NCI-H226 (cell line): Measurements from ENCODE around the gene HYCC2.
"Not testable (repeated sequence)": the region's sequence is repeated elsewhere in the genome, so short reads cannot be mapped to it uniquely, and the experiment has no call there.

Source experiments
- DNase-seq: peaks from one replicate; pipeline ENCODE4 v3.0.0-alpha.2; 2015

The HYCC2 gene

GRCh38 chr2:201070948-201071478 lies 458 bp downstream of the HYCC2 start:
- no peak for DNase-seq

- DNase-seq = no peak
Observed at GRCh38 chr2:201064797-201065329, 6.6 kb downstream of the HYCC2 start.

GRCh38 chr2:201063516-201063915 lies 8.0 kb downstream of the HYCC2 start:
- not testable (repeated sequence) for DNase-seq

- DNase-seq = no peak
Observed at GRCh38 chr2:201059961-201060755, 11.3 kb downstream of the HYCC2 start.

- no peak for DNase-seq
Observed at GRCh38 chr2:201058914-201059313, 12.6 kb downstream of the HYCC2 start.

- DNase-seq = no peak
Observed at GRCh38 chr2:201057715-201058248, 13.7 kb downstream of the HYCC2 start.

- DNase-seq = no peak
Observed at GRCh38 chr2:201057087-201057521, 14.4 kb downstream of the HYCC2 start.

GRCh38 chr2:201049455-201049854 lies 22.0 kb downstream of the HYCC2 start:
- DNase-seq = no peak

GRCh38 chr2:201046881-201047280 lies 24.6 kb downstream of the HYCC2 start:
- no peak for DNase-seq

GRCh38 chr2:201043050-201043449 lies 28.4 kb downstream of the HYCC2 start:
- DNase-seq = not testable (repeated sequence)

- DNase-seq = not testable (repeated sequence)
Observed at GRCh38 chr2:201042451-201042850, 29.0 kb downstream of the HYCC2 start.

- no peak for DNase-seq
Observed at GRCh38 chr2:201040867-201041628, 30.4 kb downstream of the HYCC2 start.

GRCh38 chr2:201038855-201039254 lies 32.6 kb downstream of the HYCC2 start:
- no peak for DNase-seq

- not testable (repeated sequence) for DNase-seq
Observed at GRCh38 chr2:201038361-201038760, 33.1 kb downstream of the HYCC2 start.

- not testable (repeated sequence) for DNase-seq
Observed at GRCh38 chr2:201034355-201034754, 37.1 kb downstream of the HYCC2 start.

- no peak for DNase-seq
Observed at GRCh38 chr2:201024518-201024917, 47.0 kb downstream of the HYCC2 start.

GRCh38 chr2:201021914-201022313 lies 49.6 kb downstream of the HYCC2 start:
- DNase-seq = no peak
